Stimulated activated CD4-positive, alpha-beta T cell treated with anti-CD3 and anti-CD28 coated beads, Interleukin-1b, Interleukin-23, amount 100 ng/mL, for 1 hour (primary cell): Measurements from ENCODE around the gene VEZF1.

ENCODE experiments used
- DNase-seq, 2 donors: peaks; one replicate each; pipeline ENCODE4 v3.0.0-alpha.2; 2020; ENCODE audit warnings: low read depth in 2 of 2

Gene VEZF1

DNA sequence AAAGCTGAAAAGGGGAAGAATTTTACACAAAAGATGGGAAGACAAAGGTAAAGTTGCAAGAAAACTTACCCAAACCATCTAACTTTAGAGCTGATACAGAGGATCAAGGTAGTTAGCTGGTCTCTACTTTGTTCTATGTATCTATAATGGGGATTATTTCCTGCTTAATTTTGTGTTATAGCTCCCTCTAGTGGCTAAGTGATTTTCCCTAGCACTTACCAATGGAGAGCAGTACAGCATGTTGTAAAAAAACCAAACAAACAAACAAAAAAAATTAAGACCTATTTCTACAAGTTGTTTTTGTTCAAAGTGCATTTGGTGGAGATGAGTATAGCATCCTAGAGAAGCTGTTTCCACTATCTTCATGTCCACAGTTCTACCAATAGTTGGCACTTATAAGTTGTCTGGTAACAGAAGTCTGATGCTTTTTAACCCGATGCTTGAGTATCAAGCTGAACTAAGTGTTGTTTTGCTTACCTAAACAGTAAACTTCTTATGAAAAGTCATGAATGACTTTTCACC is 11.5 kb upstream of the VEZF1 start:
- no peak for DNase-seq

GRCh38 chr17:57999010-57999495 is 11.0 kb upstream of the VEZF1 start:
- no peak for DNase-seq

DNA sequence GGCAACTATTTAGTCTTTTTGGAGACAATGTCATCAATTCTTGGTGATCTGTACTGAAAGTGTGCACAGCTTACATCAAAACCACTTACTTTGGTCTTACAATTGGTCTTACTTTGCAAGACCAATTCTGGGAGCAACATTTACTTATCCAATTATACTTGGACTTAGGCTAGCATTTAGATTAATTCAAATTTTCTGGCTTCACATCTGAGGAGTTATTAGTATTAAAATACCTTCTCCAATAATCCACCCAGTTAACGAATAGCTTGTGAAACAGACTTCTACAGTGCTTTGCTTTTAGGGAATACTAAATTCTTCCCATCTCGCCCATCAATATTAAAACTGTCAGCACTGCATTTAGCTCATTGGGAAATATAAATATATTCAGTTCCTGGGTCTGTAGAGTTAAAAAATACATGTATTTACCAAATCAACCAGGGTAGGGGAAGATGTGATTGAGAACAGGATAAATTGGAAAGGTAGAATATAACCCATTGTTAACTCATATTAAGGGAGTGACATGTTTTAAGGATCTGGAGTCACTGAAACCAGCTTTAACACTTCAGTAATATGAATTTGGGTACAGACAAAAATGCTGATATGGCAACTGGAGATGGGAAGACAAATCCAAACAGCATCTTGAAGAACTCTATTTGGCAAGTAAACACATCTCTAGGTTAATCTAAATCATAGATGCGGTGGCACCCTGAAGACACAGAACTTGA is 9.2 kb upstream of the VEZF1 start:
- DNase-seq = no peak

- no peak for DNase-seq
Observed at GRCh38 chr17:57995076-57995956, 7.3 kb upstream of the VEZF1 start.

DNA sequence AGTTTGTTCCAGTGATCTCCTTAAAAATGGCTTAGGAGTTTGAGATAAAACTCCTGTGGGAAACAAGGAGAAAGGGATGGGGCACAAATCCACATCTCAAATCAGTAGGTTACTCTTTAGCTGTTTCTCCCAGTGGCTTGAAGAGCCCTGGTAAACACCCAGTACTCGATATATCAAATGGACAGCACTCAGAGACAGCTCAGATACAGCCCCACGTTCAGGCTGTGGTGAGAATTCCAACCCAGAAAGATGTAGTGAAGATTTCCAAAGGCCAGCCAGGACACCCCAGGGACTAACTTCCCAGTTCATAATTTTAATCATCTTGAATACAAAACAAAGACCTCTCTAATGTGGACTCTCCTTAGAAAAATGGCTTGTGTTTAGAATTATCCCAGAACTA is 6.4 kb upstream of the VEZF1 start:
- DNase-seq = no peak

- no peak for DNase-seq
Observed at GRCh38 chr17:57993471-57994365, 5.7 kb upstream of the VEZF1 start.

DNA sequence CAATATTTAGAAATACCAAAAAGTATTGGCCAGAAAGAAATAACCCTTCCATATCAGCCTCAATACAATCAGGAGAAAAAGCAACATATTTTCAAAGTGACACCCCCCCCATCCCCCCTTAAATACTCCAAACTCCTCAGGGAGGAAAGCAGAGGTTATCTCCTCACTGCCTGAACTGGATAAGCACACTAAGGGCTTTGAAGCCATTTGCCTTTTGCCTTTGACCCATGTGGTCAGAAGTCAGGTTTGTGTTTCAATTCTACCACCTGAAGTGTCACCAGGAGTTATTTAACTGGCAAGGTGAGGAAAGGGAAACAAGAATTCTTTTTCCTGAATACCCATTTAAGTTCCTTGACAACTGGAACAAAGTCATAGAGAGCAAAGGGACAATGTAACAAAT is 3.5 kb upstream of the VEZF1 start:
- no peak for DNase-seq

GRCh38 chr17:57990037-57990436 is 2.0 kb upstream of the VEZF1 start:
- DNase-seq = no peak

DNA sequence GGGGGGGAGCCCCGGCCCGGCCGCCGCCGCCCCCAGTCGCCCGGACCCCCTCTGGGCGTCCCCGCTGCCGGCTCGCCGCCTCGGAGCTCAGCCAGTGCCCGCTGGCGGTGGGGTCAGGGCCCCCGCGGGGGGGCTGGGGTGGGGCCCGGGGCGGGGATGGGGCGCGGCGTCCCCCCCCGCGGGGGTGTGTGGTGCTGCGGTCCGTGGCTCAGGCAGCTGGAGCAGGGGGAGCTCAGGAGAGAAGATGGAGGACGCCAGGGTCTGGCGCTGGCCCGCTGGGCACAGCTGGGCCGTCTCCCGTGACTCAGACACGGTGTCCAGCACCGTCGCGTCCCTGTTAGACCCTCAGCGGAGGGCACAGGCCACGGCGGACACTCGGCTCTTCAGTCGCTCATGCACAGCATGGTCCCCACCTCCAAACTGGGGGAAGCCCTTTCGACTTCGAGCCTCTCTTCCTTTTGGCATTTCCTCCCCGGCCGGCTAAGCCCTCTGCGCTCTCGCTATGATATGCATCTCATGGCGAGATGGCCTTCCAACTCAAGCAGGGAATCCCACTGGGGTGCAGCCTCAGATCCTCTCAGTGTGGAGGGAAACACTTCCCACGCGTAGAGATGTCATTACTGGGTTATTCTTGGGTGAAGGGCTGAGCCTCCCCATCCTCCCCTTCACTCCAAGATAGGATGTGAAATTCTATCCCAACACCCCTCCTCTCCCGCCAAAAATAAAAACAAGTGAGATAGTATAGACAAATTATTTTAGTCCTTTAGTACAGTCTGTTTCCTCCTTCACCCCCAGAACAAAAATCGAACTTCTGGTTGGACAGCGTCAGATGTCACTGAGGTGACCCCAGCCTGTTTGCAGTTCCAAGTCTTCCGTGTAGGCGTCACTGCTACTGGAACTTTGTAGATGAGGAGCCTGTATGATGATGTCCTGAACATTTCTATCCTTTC is 522 bp upstream of the VEZF1 start:
- DNase-seq = peak in 1 of 2 donors; percentile 17

DNA sequence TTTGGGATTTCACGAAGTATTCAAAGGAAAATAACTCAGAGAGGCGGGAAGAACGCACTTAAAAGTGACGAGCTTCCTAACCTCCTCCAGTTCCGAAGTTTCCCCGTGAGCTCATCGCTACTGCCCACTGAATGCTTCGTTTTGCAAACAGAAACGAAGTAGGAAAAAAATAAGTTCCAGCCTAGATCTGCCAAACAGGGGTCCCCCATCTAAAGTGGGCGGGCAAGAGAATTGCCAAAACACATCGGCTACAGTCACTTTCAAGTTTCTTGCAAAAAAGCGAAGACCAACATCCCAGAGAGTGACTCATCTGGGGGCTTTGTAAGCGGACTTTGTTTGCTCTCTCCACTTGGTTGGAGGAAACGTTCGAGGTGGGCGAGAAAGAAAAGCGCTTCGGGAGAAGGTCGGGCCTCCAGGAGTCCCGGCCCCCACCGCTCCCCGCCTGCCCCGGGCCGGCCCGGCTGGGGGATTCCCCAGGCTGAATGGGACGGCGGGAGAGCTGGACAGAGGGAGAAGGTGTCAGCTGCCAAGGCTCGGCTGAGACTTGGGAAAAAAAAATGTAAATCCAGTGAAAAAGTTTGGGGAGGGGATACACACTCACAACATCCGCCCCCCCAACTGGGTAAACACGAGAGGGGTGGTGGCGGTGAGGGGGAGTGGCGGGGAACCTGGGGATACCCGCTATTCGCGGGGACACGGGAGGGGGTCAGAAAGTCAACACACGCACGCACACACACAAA is 1.0 kb downstream of the VEZF1 start:
- peak in 1 of 2 donors; percentile 18 for DNase-seq

DNA sequence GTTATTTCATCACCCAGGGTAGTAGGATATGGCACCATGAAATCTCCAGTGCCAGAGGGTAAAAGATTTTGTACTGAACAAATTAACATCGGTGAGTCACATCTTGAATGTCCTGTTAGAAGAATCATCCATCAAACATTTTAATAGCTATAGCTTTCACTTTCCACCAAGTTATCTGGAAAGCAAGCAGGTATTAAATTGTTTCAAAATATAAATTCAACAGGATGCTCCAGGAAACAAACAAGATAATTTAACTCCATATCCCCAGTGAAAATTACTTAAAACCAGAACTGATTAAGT is 2.4 kb downstream of the VEZF1 start:
- no peak for DNase-seq

- DNase-seq = no peak
Observed at GRCh38 chr17:57984936-57985674, 2.9 kb downstream of the VEZF1 start.

DNA sequence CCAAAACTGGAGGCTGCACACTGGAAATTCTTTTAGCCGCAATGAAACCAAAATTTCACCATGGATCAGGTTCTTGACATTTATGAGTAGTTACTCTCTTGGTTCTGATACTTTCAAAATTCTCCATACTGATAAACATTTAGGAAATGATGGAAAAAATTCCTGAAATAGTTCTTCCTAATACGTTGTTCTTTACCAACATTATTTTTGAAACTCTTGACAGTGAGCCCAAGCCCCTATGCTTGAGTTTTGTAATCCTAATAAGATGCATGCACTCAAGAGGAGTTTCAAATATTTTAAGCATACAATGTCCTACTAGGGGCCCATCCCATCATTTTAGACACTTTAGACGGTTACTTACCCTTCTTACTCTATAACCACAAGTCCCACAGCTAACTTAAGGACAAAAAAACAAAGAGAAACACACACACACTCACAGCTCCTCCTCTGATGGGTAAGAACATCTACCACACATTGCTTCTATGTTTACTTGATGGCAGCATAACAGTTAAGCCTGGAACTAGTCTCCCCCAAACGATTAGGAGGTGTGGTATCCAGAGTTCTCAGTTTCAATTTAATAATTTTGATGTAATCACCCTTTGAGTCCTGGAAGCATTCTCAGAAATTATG is 3.7 kb downstream of the VEZF1 start:
- DNase-seq = no peak

DNA sequence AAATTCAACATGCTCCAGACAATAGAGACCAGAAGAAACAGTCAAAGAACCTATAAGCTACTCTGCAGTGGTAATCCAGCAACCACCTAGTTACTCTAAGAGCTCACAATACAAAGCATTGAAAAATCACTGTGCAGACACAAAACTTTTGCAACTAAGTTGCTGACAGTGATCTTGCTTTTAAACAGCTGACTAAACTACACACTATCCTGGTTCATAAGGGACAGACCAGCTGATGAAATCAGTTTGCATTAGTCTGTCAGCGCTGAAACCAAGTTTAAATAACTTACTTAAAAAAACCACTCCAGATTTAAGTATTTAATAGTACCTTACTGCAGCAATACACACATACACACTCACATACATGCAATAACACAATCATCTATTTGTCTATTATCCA is 4.6 kb downstream of the VEZF1 start:
- DNase-seq = no peak

GRCh38 chr17:57982452-57983170 is 5.4 kb downstream of the VEZF1 start:
- DNase-seq = no peak

DNA sequence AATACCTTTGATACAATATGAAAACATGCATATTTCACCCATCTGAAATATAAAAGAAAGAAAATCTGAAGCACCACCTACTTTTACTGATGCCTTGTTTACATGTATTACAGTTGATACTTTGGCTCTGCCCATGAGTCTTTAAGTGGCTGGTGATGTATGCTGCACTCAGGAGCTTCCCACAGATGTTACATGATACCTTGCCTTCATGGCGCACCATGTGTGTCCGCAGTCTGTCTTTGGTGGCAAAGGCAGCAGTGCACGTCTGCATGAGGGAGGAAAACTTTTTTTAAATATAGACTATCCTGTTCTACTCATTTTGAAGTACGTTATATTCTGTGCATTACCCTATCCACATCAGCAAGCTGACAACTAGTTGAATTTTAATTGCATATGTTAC is 7.5 kb downstream of the VEZF1 start:
- DNase-seq = no peak

DNA sequence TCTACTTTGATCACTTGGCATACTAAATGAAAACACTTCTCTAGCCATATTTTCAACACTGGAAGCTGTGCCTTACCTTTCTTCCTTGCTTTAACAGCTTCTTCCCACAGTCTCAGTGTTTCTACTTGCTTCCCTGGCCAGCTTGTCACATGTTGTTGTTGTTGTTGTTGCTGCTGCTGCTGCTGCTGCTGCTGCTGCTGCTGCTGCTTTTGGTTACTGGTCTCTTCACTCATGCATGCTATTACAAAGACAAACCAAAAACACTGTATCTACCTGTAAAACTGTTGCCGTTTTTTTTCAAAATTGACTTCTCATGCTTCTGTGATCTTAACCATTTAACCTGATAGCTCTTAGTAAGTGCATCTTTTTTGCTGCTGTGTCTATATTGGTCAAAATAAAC is 9.0 kb downstream of the VEZF1 start:
- no peak for DNase-seq

- DNase-seq = no peak
Observed at GRCh38 chr17:57976594-57976993, 11.5 kb downstream of the VEZF1 start.
